Right atrium auricular region (tissue), 2 donors: Measurements from ENCODE around the gene DHRS7B. TPM values are rescaled to one million over a fixed set of nuclear protein-coding genes. Genes with fewer than 3 reads are reported as not detected.

ENCODE experiments used
- DNase-seq: peaks from one replicate; pipeline ENCODE4 v3.0.0-alpha.2; 2019; ENCODE audit warnings: low spot score
- H3K27ac ChIP-seq, 2 donors: fragments of 200-600 bp; sonication (generic); 1 replicate in 1 of 2; 2 replicates in 1 of 2; pipeline ENCODE4 v1.5.1; 2016 to 2019
- H3K27me3 ChIP-seq, 2 donors: fragments of 200-600 bp; sonication (generic); one replicate each; pipeline versions ENCODE4 v1.5.1 to v1.6.0; 2017 to 2019
- H3K36me3 ChIP-seq: fragments of 200-600 bp; sonication (generic); one replicate; pipeline ENCODE4 v1.5.1; 2016
- H3K4me1 ChIP-seq, 2 donors: fragments of 200-600 bp; sonication (generic); one replicate each; pipeline versions ENCODE4 v1.5.1 to v1.6.0; 2017 to 2019
- H3K4me3 ChIP-seq, 2 donors: fragments of 200-600 bp; sonication (generic); 1 replicate in 1 of 2; 2 replicates in 1 of 2; pipeline ENCODE4 v1.5.1; 2017 to 2019; ENCODE audit warnings: mild to moderate bottlenecking in 1 of 2, moderate library complexity in 1 of 2
- H3K9me3 ChIP-seq, 2 donors: fragments of 200-600 bp; sonication (generic); one replicate each; pipeline ENCODE4 v1.5.1; 2019
- CTCF ChIP-seq, 2 donors: fragments of 200-600 bp; sonication (generic); IDR thresholded peaks; one replicate each; pipeline ENCODE4 v1.5.1; 2019; ENCODE audit warnings: antibody characterized with exemption in 2 of 2
- total RNA-seq, 2 donors: library from RNA; depleted of rRNA; stranded (reverse); fragments of >200 nt; gene quantifications; one replicate each; pipeline ENCODE4 v1.1.0, GENCODE V29; 2016

DHRS7B gene
- total RNA-seq, 2 donors from 2014 or later: 35.8 to 45.3 TPM

DNA sequence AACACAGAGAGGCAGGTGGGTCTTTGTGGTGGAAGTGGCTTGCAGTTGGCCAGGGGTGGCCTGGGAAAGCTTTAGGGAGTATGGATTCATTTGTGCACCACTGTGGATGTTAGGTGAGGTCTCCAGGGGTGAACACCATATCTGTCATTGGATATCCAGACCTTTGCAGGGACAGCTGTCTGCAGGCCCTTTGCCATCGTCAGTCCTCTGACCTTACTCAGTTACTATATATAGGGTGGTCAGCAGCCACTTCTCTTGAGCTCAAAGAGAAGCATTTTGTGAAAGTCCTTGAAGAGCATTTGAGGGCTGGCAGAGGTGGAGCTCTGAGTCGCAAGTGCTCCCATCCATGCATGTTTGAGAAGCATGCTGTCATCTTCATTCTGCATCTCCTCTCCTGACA lies 46.8 kb downstream of the DHRS7B start:
- no peak for TF ChIP-seq CTCF (IDR thresholded peaks at IDR 0.05)
- H3K4me3 ChIP-seq: no peak overlapping the region
- peak overlapping the region; percentile 60 to 67 for H3K27ac ChIP-seq
- no peaks in the 10 kb centered on the region for H3K27me3 ChIP-seq
- DNase-seq: no peak
- H3K9me3 ChIP-seq: no peaks in the 10 kb centered on the region
- H3K36me3 ChIP-seq: peaks cover 12% of the 10 kb centered on the region
- peaks cover 0 to 67% of the 10 kb centered on the region in 2 donors for H3K4me1 ChIP-seq

GRCh38 chr17:21174186-21174585 lies 47.4 kb downstream of the DHRS7B start:
- no peaks in the 10 kb centered on the region for H3K9me3 ChIP-seq
- H3K27me3 ChIP-seq: no peaks in the 10 kb centered on the region
- DNase-seq: peak; percentile 51
- H3K36me3 ChIP-seq: peaks cover 12% of the 10 kb centered on the region
- H3K4me1 ChIP-seq: peaks cover 0 to 63% of the 10 kb centered on the region in 2 donors
- no peak for TF ChIP-seq CTCF (IDR thresholded peaks at IDR 0.05)
- H3K4me3 ChIP-seq: no peak overlapping the region
- H3K27ac ChIP-seq: peak overlapping the region; percentile 60 to 67

DNA sequence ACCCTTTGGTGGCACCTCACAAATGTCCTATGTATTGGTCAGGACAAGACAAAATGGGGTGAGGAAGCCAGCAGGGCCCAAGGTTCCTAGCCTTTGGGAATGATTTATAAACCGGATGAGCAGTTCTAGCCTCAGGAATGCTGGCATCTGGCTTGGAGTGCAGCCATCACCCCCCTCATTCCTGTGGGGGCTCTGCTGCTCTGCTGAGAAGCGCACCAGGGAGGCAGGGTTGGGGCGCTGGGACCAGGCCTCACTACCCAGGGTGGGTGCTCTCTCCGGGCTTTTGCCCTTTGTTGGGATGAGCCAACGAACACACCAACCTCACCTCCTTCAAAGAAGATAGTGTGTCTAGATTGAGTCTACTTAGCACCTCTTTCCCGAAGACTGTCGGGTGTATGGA lies 47.9 kb downstream of the DHRS7B start:
- TF ChIP-seq CTCF (IDR thresholded peaks at IDR 0.05): no peak
- Histone ChIP-seq H3K27me3 (no peaks in the 10 kb centered on the region), H3K4me3 (no peak overlapping the region), H3K36me3 (peaks cover 12% of the 10 kb centered on the region), H3K9me3 (no peaks in the 10 kb centered on the region), H3K27ac (peak overlapping the region; percentile 60 to 67), H3K4me1 (peaks cover 0 to 57% of the 10 kb centered on the region in 2 donors)
- DNase-seq: no peak

DNA sequence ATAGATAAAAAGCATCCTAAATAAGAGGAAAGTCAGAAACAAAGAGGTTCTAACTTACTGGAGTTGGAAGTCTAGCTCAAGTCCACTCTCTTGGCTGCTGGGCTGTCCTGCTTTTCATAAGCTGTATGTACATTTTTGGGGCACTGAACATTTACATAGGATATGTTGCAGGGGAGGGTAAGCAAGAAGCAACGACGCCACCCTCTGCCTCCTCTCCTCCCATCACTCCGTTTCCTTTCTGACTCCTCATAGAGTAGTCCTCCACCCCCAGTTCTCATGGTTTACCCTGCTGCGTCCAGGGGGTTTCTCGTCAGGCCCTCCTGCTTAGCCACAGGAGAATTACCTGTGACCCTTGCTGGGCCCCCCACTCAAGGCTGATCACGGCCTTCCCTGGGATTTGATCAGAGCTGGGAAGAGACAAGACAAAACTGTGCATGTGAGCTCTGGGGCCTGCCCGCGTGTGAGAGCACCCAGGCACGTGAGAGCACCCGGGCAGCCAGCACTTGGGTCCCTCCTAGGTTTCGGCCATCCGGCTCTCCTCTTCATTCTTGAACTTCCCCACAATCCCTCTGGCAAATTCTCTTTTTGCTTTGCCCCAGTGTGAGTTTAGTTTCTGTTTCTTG lies 50.1 kb downstream of the DHRS7B start:
- no peaks in the 10 kb centered on the region for H3K27me3 ChIP-seq
- DNase-seq: no peak
- no peak for TF ChIP-seq CTCF (IDR thresholded peaks at IDR 0.05)
- H3K4me3 ChIP-seq: no peak overlapping the region
- H3K4me1 ChIP-seq: peaks cover 0 to 36% of the 10 kb centered on the region in 2 donors
- H3K27ac ChIP-seq: no peak overlapping the region
- H3K9me3 ChIP-seq: no peaks in the 10 kb centered on the region
- H3K36me3 ChIP-seq: peaks cover 12% of the 10 kb centered on the region

DNA sequence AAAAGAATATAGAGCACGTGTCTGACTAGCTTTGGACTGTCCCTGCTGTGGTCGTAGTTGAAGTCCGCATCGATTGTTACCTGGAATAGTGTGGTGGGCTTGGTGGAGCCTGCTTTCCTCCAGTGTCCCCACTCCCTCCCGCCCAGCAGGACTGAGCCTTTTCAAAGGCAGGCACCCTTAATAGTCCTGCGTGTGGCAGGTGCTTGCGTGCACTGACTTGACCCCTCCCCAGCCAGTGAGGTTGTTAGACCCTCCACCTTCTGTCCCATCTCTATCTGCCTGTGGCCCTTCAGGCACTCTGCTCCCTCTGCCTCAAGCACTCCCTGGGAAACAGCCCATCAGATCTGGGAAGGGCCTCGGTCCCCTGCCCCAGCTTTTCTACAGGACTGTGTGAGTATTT lies 50.6 kb downstream of the DHRS7B start:
- Histone ChIP-seq H3K4me1 (peaks cover 0 to 32% of the 10 kb centered on the region in 2 donors), H3K4me3 (no peak overlapping the region), H3K36me3 (peaks cover 9% of the 10 kb centered on the region), H3K27ac (no peak overlapping the region), H3K27me3 (no peaks in the 10 kb centered on the region), H3K9me3 (no peaks in the 10 kb centered on the region)
- TF ChIP-seq CTCF (IDR thresholded peaks at IDR 0.05): no peak
- no peak for DNase-seq
